Lower lobe of right lung (tissue), 2 donors: Measurements from ENCODE around the gene UBE2I. TPM values are rescaled to one million over a fixed set of nuclear protein-coding genes. Genes with fewer than 3 reads are reported as not detected.

ENCODE experiments used
- ATAC-seq, 2 donors: fragments of 200-7000 bp; cut with Tn5 transposase; one replicate each; pipeline ENCODE4 v1.9.1; 2020 to 2022; ENCODE audit warnings: mild to moderate bottlenecking in 2 of 2, moderate library complexity in 2 of 2
- DNase-seq: peaks from one replicate; pipeline ENCODE4 v3.0.0-alpha.2; 2020
- H3K27ac ChIP-seq: fragments of 200-600 bp; one replicate; pipeline ENCODE4 v1.8.0; 2022
- H3K27me3 ChIP-seq: fragments of 200-600 bp; one replicate; pipeline ENCODE4 v1.8.0; 2022; ENCODE audit warnings: low read depth
- H3K36me3 ChIP-seq: fragments of 200-600 bp; one replicate; pipeline ENCODE4 v1.8.0; 2022; ENCODE audit warnings: mild to moderate bottlenecking
- H3K4me1 ChIP-seq: fragments of 200-600 bp; one replicate; pipeline ENCODE4 v1.8.0; 2022
- H3K4me3 ChIP-seq: fragments of 200-600 bp; one replicate; pipeline ENCODE4 v1.8.0; 2022; ENCODE audit warnings: mild to moderate bottlenecking
- H3K9me3 ChIP-seq: fragments of 200-600 bp; one replicate; pipeline ENCODE4 v1.8.0; 2022
- intact Hi-C: fragments of 100-400 bp; cut with DNase I; formaldehyde crosslinking; loops from one replicate; pipeline ENCODE4 v1.11.0; 2022
- total RNA-seq: library from RNA; stranded (reverse); fragmentation: NEBNext Ultra II Directional; extraction: Animal tissue kit (Norgen Biotek cat#: 25700); gene quantifications from one replicate; pipeline ENCODE4 v1.2.1, GENCODE V29; 2021
- TF ChIP-seq, protein P1 (sequence below): fragments of 200-600 bp; IDR thresholded peaks from one replicate; pipeline ENCODE4 v1.8.0; 2022; ENCODE audit warnings: antibody characterized with exemption, mild to moderate bottlenecking
- donor health status: DM: no; HTN: yes; CAD: no; lungs with severe emphysema.

UBE2I gene
- total RNA-seq, 1 donor from 2014 or later: 93.4 TPM

DNA sequence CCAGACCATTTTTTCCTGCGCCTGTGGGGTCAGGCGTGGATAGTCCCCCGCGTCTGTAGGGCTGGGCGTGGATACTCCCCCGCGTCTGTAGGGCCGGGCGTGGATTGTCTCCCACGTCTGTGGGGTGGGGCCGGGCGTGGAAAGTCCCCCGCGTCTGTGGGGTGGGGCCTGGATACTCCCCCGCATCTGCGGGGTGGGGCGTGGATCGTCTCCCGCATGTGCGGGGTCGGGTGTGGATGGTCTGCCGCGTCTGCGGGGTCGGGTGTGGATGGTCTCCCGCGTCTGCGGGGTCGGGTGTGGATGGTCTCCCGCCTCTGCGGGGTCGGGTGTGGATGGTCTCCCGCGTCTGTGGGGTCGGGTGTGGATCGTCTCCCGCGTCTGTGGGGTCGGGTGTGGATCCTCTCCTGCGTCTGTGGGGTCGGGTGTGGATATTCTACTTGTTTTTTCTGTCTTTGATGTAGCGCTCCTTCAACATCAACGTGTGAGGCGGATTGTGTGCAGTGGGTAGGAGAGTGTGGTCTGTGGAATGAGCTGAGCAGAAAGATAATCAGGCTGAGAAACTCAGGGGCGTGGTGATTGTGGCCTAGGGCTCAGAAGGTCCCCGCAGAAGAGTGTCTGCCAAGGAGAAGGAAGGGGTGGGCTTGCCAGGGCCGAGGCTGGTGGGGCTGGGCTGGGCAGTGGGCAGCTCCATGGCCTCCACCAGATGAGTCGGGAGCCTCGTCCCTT is 45.5 kb downstream of the UBE2I start:
- no peak overlapping the region for H3K27ac ChIP-seq
- H3K4me3 ChIP-seq: no peak overlapping the region
- peaks cover 25% of the 10 kb centered on the region for H3K36me3 ChIP-seq
- TF ChIP-seq, protein P1, sequence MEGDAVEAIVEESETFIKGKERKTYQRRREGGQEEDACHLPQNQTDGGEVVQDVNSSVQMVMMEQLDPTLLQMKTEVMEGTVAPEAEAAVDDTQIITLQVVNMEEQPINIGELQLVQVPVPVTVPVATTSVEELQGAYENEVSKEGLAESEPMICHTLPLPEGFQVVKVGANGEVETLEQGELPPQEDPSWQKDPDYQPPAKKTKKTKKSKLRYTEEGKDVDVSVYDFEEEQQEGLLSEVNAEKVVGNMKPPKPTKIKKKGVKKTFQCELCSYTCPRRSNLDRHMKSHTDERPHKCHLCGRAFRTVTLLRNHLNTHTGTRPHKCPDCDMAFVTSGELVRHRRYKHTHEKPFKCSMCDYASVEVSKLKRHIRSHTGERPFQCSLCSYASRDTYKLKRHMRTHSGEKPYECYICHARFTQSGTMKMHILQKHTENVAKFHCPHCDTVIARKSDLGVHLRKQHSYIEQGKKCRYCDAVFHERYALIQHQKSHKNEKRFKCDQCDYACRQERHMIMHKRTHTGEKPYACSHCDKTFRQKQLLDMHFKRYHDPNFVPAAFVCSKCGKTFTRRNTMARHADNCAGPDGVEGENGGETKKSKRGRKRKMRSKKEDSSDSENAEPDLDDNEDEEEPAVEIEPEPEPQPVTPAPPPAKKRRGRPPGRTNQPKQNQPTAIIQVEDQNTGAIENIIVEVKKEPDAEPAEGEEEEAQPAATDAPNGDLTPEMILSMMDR: no peak
- no peaks in the 10 kb centered on the region for H3K27me3 ChIP-seq
- peaks cover 35% of the 10 kb centered on the region for H3K4me1 ChIP-seq
- DNase-seq (no peak), ATAC-seq (no peak)
- H3K9me3 ChIP-seq: no peaks in the 10 kb centered on the region
- intact Hi-C loops: no loop called here

GRCh38 chr16:1355591-1355990 is 46.2 kb downstream of the UBE2I start:
- intact Hi-C loops: no loop called here
- Histone ChIP-seq H3K27me3 (no peaks in the 10 kb centered on the region), H3K4me3 (no peak overlapping the region), H3K4me1 (peaks cover 29% of the 10 kb centered on the region), H3K36me3 (peaks cover 24% of the 10 kb centered on the region), H3K9me3 (no peaks in the 10 kb centered on the region), H3K27ac (no peak overlapping the region)
- DNase-seq (no peak), ATAC-seq (no peak)
- TF ChIP-seq, protein P1: no peak

DNA sequence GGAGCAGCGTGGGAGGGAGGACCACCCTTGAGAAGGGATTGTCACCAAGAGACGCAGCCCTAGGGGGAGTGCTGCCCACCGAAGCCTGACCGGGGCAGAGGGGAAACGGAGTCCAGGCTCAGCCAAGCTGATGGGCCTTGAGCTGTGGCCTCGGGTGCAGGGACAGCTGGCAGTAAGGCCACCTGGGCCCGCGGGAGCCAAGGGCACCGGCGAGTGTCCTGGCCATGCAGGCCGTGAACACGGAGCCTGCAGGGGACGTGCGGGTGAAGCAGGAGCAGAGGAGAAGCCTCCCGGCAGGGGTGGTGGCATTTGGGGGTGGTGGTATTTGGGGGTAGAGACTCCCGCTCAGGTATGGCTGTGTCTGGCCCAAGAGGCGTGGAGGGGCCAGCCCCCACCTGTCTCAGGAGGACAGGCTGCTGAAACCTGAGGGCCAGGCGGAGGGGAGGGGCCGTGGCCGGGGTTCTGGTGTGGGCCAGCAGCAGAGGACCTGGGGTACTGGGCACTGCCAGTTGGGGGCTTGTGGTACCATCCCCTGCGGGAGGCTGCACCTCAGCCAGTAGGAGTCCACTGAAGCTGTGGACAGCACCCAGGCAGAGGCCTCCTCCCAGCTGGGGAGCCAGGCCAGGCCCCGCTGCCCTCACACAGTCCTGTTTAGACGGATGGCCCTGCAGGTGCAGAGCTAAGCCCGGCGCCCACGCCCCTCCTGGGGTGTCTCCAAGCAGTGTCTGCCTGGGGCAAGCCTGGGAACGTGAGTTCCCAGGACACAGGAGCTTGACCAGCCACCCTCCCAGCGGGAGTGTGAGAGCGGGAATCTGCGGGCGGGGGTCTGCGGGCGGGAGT is 46.8 kb downstream of the UBE2I start:
- no peak for DNase-seq
- intact Hi-C loops: no loop called here
- Histone ChIP-seq H3K4me3 (no peak overlapping the region), H3K36me3 (peaks cover 30% of the 10 kb centered on the region), H3K27ac (no peak overlapping the region), H3K27me3 (no peaks in the 10 kb centered on the region), H3K4me1 (peaks cover 22% of the 10 kb centered on the region), H3K9me3 (no peaks in the 10 kb centered on the region)
- TF ChIP-seq, protein P1: no peak
- ATAC-seq: no peak

GRCh38 chr16:1357906-1358566 is 48.6 kb downstream of the UBE2I start:
- ATAC-seq (no peak), DNase-seq (no peak)
- Histone ChIP-seq H3K27ac (no peak overlapping the region), H3K27me3 (no peaks in the 10 kb centered on the region), H3K9me3 (no peaks in the 10 kb centered on the region), H3K4me1 (peaks cover 13% of the 10 kb centered on the region), H3K36me3 (peaks cover 48% of the 10 kb centered on the region), H3K4me3 (no peak overlapping the region)
- intact Hi-C loops: no loop called here
- TF ChIP-seq, protein P1: no peak

DNA sequence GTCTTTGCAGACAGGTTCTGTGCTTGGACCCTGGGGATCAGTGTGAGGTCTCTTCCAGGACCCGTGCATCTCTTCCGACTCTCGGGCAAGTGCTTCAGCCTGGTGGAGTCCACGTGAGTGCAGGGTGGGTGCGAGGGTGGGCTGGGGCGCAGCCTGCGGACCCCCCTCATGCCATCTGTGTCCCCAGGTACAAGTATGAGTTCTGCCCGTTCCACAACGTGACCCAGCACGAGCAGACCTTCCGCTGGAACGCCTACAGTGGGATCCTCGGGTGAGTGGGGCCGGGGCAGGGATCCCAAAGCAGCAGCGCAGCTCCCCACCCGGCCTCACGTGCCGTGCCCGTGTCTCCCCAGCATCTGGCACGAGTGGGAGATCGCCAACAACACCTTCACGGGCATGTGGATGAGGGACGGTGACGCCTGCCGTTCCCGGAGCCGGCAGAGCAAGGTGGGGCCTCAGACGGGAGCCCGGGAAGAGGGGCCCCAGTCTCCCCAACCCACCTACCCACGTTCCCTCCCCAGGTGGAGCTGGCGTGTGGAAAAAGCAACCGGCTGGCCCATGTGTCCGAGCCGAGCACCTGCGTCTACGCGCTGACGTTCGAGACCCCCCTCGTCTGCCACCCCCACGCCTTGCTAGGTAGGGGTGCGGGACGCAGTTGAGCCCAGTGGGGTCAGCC is 52.4 kb downstream of the UBE2I start:
- Histone ChIP-seq H3K27ac (no peak overlapping the region), H3K4me3 (no peak overlapping the region), H3K4me1 (no peaks in the 10 kb centered on the region), H3K9me3 (no peaks in the 10 kb centered on the region), H3K36me3 (peaks cover 86% of the 10 kb centered on the region), H3K27me3 (no peaks in the 10 kb centered on the region)
- DNase-seq (no peak), ATAC-seq (no peak)
- intact Hi-C loops: no loop called here
- TF ChIP-seq, protein P1: no peak
